HL-60 (cell line): ENCODE data around the gene GFI1.

Experiments used
- CTCF ChIP-seq: IDR thresholded peaks from one replicate; pipeline ENCODE4 v1.5.1; 2011; ENCODE audit warnings: low read length, control low read depth, inconsistent platforms; ENCODE audit not compliant: insufficient read depth
- GABPA ChIP-seq: IDR thresholded peaks from 2 replicates; pipeline ENCODE4 v1.6.1; 2012; ENCODE audit warnings: low read depth
- POLR2AphosphoS5 ChIP-seq: IDR thresholded peaks from 2 replicates; pipeline ENCODE4 v1.6.1; 2012; ENCODE audit warnings: low read depth
- REST ChIP-seq: IDR thresholded peaks from 2 replicates; pipeline ENCODE4 v1.6.1; 2012; ENCODE audit warnings: low read depth; ENCODE audit not compliant: insufficient replicate concordance
- SPI1 ChIP-seq: IDR thresholded peaks from 2 replicates; pipeline ENCODE4 v1.6.1; 2012; ENCODE audit warnings: low read depth, mild to moderate bottlenecking, borderline replicate concordance

GRCh38 chr1:92485381-92486250, 1.1 kb downstream of the GFI1 start:
- TF ChIP-seq CTCF (no peak), POLR2AphosphoS5 (peak; percentile 57), REST (no peak), SPI1 (no peak), GABPA (no peak)
